Measurements from ENCODE around the gene NFKBIE.

NFKBIE gene

DNA sequence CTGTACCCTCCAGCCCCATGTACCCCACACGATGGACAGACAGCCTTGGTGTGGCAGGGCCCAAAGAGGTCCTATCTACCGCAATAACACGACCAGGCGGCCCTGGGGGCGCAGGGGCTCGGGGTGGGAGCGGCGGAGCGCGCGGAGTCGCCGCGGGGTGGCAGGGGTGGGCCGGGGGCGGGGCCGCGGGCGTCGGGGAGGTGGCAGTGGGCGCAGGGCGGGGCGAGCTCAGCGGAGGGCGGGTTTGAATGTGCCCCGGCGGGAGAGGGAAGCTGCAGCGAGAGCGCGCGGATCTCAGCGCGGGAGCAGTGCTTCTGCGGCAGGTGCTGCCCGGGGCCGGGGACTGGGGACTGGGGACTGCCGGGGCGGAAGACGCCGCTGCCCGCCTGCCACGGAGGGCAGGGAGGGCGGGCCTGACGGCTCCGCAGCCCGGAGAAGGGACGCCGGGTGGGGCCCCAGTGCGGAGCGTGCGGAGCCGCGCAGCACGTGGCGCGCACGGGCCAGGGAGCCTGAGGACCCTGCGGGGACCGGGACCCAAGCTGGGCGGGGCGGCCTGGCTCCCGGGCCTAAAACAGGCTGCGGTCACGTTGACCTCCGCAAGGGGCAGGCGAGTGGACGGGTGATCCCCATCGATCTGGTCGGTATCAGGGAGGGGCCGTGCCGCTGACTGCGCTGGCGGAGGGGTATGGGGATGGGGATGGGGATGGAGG is 41.9 kb downstream of the NFKBIE start, which contains the start of gene SLC29A1:
TSS of gene SLC29A1 (plus strand) at position 277 of the 710 bp plus-strand sequence. CDS start 3,719 bp downstream, outside the sequence.
- H3K27ac ChIP-seq: peak within 1 kb of the TSS; percentile 33

DNA sequence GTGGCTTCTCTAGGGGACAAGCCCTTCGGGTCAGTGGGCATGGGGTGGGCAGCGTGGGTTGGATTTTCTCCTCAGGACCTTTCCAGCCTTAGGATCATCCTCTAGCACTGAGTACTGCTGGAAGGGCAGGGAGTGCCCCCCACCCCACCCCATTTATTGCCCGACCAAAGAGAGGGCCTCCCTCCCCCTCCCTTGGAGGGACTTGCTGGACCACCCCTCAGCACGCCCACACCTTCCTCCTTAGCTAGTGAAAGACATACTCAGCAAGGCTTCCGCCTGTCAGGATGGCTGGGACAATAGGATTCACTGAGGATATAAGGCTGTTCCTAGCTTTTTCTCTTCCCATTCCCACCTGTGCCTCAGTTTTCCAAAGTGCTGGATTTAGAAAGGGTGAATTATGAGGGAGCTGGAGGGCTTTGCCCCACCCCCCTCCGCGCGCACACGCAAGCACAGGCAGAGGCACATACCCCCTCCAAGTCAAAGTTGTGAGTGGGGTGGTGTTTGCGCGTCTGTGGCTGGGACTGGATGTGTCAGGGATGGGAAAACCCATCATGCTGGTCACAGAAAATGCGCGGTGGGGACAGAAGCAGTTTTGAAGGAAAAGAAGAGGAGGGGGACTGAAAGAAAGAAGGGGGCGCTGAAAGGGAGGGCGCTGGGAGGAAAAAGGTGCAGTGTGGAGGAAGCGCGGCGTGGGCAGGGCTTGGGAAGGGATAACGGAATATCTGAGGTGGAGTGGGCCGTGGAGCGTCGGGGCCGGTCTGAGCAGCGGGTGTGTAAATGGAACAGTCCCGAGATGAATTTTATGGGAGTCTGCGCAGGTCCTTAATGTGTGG is 42.6 kb downstream of the NFKBIE start:
- Histone ChIP-seq H3K9me3 (no peaks in the 10 kb centered on the region), H3K36me3 (0 out of 2 replicates have a peak, but pooled peaks cover 6% of the 10 kb centered on the region), H4K20me1 (peaks cover 34% of the 10 kb centered on the region), H3K4me3 (peak overlapping the region; percentile 73), H3K4me2 (peak overlapping the region; percentile 96), H3K27ac (no peak overlapping the region), H3K9ac (peak overlapping the region; percentile 51; the same call in 1 of the 2 replicates), H3K27me3 (no peaks in the 10 kb centered on the region), H3K4me1 (peaks cover 81% of the 10 kb centered on the region)
- TF ChIP-seq Cebpa-rat (IDR thresholded peaks at IDR 0.05): no peak

More for the DNA sequence above, 41.9 kb downstream of the NFKBIE start, which contains the start of gene SLC29A1:
- Histone ChIP-seq H3K36me3 (peaks cover 13% of the 10 kb centered on the region), H3K4me2 (peak within 1 kb of the TSS; percentile 96), H4K20me1 (peaks cover 42% of the 10 kb centered on the region), H3K27me3 (no peaks in the 10 kb centered on the region), H3K4me1 (peaks cover 75% of the 10 kb centered on the region), H3K9me3 (no peaks in the 10 kb centered on the region), H3K9ac (peak within 1 kb of the TSS; percentile 78), H3K4me3 (peak within 1 kb of the TSS; percentile 73)
- TF ChIP-seq Cebpa-rat (IDR thresholded peaks at IDR 0.05): no peak

DNA sequence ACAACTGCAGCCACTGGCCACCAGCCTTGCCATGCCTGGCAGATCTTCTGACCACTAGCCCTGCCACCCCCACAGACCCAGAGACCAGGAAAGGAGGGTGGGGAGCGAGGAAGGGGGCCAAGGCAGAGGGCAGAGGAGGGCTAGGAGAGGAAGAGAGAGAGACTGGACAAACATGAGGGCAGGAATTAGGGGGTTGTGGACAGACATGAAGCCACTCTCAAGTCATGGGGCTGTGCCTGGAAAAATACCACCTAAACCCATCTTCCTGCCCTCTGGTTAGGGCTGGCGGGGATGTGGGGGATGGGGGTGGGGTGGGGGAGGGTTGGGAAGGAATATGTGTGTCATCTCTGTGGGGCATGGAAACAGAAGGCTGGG is 43.4 kb downstream of the NFKBIE start:
- Histone ChIP-seq H3K4me1 (peaks cover 79% of the 10 kb centered on the region), H3K9me3 (no peaks in the 10 kb centered on the region), H3K36me3 (no peaks in the 10 kb centered on the region), H3K27ac (no peak overlapping the region), H3K27me3 (no peaks in the 10 kb centered on the region), H3K4me2 (peak overlapping the region; percentile 54), H3K9ac (no peak overlapping the region), H3K4me3 (no peak overlapping the region), H4K20me1 (peaks cover 27% of the 10 kb centered on the region)
- no peak for TF ChIP-seq Cebpa-rat (IDR thresholded peaks at IDR 0.05)

DNA sequence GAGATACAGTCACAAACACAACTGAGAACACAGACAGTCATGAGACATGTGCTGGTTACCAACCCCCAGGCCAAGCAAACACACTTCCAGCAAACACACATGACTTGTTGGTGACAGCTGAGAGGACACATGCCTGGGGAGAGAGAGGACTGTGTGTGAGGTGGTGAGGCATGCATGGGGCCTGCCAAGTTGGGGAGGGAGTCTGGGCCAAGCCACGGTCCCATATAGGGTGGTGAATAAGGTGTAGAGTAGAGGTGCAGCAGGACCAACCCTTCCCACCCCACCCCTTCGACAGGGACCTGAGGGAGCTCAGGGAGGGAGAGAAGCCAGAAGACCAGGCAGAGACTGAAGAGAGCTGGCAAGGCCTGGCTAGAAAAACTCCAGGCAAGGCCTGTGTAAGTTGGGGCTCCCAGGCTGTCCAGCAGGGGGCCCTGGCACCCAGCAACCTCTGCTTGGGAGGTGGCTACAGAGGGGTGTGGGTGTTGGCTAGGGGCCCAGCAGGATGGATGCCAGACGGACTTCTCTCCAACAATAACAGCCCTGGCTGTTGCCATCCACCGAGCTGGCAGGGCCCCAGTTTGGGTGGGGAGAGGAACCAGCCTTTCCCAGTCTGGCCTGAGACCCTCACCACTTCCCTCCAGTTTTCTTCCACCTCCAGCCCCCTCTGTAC is 43.9 kb downstream of the NFKBIE start:
- H3K4me3 ChIP-seq: no peak overlapping the region
- H4K20me1 ChIP-seq: peaks cover 21% of the 10 kb centered on the region
- TF ChIP-seq Cebpa-rat (IDR thresholded peaks at IDR 0.05): no peak
- H3K4me2 ChIP-seq: peak overlapping the region; percentile 54
- H3K27me3 ChIP-seq: no peaks in the 10 kb centered on the region
- no peak overlapping the region for H3K9ac ChIP-seq
- no peaks in the 10 kb centered on the region for H3K36me3 ChIP-seq
- peaks cover 79% of the 10 kb centered on the region for H3K4me1 ChIP-seq
- H3K27ac ChIP-seq: no peak overlapping the region
- H3K9me3 ChIP-seq: no peaks in the 10 kb centered on the region

DNA sequence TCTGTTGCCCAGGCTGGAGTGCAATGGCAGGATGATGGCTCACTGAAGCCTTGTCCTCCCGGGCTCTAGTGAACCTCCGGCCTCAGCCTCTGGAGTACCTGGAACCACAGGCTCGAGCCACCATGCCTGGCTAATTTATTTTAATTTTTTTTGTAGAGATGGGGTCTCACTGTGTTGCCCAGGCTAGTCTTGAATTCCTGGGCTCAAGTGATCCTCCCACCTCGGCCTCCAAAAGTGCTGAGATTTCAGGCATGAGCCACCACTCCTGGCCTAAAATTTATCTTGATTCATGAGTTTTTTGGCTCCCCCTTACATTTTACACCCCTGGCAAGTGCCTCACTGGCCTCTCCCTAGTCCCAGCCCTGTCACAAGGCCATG is 44.4 kb downstream of the NFKBIE start:
- peaks cover 79% of the 10 kb centered on the region for H3K4me1 ChIP-seq
- H4K20me1 ChIP-seq: peaks cover 16% of the 10 kb centered on the region
- no peak overlapping the region for H3K4me3 ChIP-seq
- H3K27ac ChIP-seq: no peak overlapping the region
- H3K4me2 ChIP-seq: 0 out of 2 replicates have a peak overlapping the region, but pooled peaks have one; percentile 54
- no peak for TF ChIP-seq Cebpa-rat (IDR thresholded peaks at IDR 0.05)
- no peaks in the 10 kb centered on the region for H3K27me3 ChIP-seq
- H3K9ac ChIP-seq: no peak overlapping the region
- H3K36me3 ChIP-seq: no peaks in the 10 kb centered on the region
- H3K9me3 ChIP-seq: no peaks in the 10 kb centered on the region

DNA sequence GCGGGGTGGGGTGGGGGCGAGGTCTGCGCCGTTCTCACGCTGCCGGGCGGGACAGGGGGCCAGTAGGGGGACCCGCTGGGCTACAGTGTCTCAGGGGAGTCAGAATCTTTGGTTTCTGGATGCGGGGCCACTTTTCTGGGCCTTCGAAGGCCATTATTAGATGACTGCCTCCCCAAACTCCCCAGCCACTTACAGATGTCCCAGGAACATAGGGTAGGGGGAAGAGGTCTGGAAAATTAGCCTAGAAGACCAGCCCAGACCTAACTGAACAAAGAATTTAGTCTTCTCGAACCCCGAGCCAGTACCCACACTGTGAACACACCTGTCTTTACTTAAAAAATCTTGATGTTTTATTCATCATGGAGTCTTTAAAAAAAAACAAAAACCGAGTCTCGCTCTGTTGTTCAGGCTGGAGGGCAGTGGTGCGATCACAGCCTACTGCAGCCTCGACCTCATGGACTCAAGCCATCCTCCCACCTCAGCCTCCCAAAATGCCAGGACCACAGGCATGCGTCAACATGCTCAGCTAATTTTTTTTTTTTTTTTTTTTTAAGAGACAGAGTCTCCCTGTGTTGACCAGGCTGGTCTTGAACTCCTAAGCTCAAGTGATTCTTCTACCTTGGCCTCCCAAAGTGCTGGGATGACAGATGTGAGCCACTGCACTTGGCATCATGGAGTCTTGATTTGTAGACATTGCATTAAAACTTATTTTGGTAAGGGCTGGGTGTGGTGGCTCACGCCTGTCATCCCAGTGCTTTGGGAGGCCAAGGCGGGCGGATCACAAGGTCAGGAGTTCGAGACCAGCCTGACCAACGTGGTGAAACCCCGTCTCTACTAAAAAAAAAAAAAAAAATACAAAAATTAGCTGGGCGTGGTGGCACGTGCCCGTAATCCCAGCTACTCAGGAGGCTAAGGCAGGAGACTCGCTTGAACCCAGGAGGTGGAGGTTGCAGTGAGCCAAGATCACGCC is 45.3 kb downstream of the NFKBIE start:
- Histone ChIP-seq H4K20me1 (peaks cover 8% of the 10 kb centered on the region), H3K27me3 (no peaks in the 10 kb centered on the region), H3K4me1 (peaks cover 72% of the 10 kb centered on the region), H3K4me3 (no peak overlapping the region), H3K9ac (no peak overlapping the region), H3K4me2 (peak overlapping the region; percentile 89), H3K27ac (no peak overlapping the region), H3K9me3 (no peaks in the 10 kb centered on the region), H3K36me3 (no peaks in the 10 kb centered on the region)
- TF ChIP-seq Cebpa-rat (IDR thresholded peaks at IDR 0.05): no peak

DNA sequence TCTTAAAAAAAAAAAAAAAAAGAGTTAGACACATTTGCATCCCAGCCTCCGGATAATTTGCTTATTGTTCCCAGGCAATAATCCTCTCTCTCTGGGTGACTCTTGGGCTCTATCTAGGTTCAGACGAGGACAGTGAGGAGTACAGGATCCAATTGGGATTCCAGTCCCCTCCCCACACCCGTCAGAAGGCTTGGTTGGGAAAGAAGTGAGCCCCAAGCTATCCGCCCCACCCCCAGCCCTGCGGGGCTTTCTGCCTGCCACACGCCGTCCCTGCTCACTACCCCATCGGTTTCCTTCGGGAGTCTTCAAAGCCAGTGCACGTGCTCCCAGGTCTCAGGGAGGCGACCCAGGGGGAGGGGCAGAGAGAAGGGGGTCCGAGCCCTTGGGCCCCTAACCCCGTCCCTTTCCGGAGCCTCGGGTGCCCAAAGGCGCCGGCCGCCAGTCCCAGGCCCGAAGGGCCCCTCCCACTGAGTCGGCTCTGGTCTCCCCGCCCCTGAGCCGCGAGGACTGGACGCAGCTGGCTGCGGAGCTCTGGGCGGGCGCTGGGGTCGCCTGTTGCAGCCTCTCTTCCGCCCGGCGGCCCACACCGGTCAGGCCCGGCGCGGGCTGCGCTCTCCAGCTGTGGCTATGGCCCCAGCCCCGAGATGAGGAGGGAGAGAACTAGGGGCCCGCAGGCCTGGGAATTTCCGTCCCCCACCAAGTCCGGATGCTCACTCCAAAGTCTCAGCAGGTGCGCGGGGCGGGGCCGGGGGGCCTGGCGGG is 46.1 kb downstream of the NFKBIE start:
- Histone ChIP-seq H3K9ac (peak overlapping the region; percentile 60; the same call in 1 of the 2 replicates), H3K27ac (peak overlapping the region; percentile 70), H3K27me3 (no peaks in the 10 kb centered on the region), H3K9me3 (no peaks in the 10 kb centered on the region), H4K20me1 (no peaks in the 10 kb centered on the region), H3K4me3 (peak overlapping the region; percentile 62), H3K4me1 (peaks cover 63% of the 10 kb centered on the region), H3K36me3 (no peaks in the 10 kb centered on the region), H3K4me2 (peak overlapping the region; percentile 89)
- TF ChIP-seq Cebpa-rat (IDR thresholded peaks at IDR 0.05): no peak
